IMR-90 (cell line): ENCODE measurements around the gene CALR3. TPM values are rescaled to one million over a fixed set of nuclear protein-coding genes. Genes with fewer than 3 reads are reported as not detected.
A peak's percentile ranks its signal among the peaks of the same experiment; 100 is the strongest.

Experiments used
- ATAC-seq: fragments of 200-7000 bp; cut with Tn5 transposase; 2 replicates; pipeline ENCODE4 v1.9.1; 2020; ENCODE audit warnings: low read depth, mild to moderate bottlenecking, moderate library complexity
- BruUV-seq: library from RNA; stranded (reverse); fragments of 400-500 nt; replicated peaks from 2 replicates; lab custom pipeline; 2021; lab: Mats Ljungman, UMichigan
- CTCF ChIA-PET: fragments of 300-600 bp; formaldehyde crosslinking; extraction: SDS; loops from one replicate; lab custom pipeline; 2021; ENCODE audit warnings: antibody characterized with exemption; lab: Yijun Ruan, JAX
- POLR2A ChIA-PET: fragments of 300-600 bp; sonication (Branson Sonifier 250); formaldehyde crosslinking; loops from one replicate; lab custom pipeline; 2022; ENCODE audit warnings: antibody characterized with exemption; ENCODE audit not compliant: unreplicated experiment; lab: Charles Lee
- DNase-seq: peaks from one replicate; pipeline ENCODE4 v3.0.0; 2013
- H2AFZ ChIP-seq: replicated peaks from 2 replicates; pipeline ENCODE3; 2013; ENCODE audit warnings: low read length, mild to moderate bottlenecking; ENCODE audit not compliant: poor library complexity
- H2AK5ac ChIP-seq: 2 replicates; pipeline ENCODE4 v1.6.1; 2013; ENCODE audit warnings: low read depth, low read length, inconsistent platforms
- H2AK9ac ChIP-seq: replicated peaks from 2 replicates; pipeline ENCODE3; 2013; ENCODE audit warnings: mild to moderate bottlenecking, low read depth, low read length, moderate library complexity; ENCODE audit not compliant: poor library complexity
- H2BK120ac ChIP-seq: 2 replicates; pipeline ENCODE4 v1.6.1; 2013; ENCODE audit warnings: low read depth, low read length, inconsistent platforms
- H2BK15ac ChIP-seq: 3 replicates; pipeline ENCODE4 v1.6.1; 2013; ENCODE audit warnings: low read depth, low read length, inconsistent platforms
- H2BK20ac ChIP-seq: 2 replicates; pipeline ENCODE4 v1.6.1; 2013; ENCODE audit warnings: low read depth, mild to moderate bottlenecking, inconsistent platforms, low read length, moderate library complexity
- H2BK5ac ChIP-seq: 2 replicates; pipeline ENCODE4 v1.6.1; 2013; ENCODE audit warnings: mild to moderate bottlenecking, low read depth, low read length, inconsistent platforms; ENCODE audit not compliant: poor library complexity, severe bottlenecking
- H3K14ac ChIP-seq: replicated peaks from 2 replicates; pipeline ENCODE4 v1.6.1; 2013; ENCODE audit warnings: low read depth, low read length, inconsistent platforms
- H3K18ac ChIP-seq: 2 replicates; pipeline ENCODE4 v1.6.1; 2013; ENCODE audit warnings: low read depth, low read length, control low read depth
- H3K23ac ChIP-seq: 2 replicates; pipeline ENCODE4 v1.6.1; 2013; ENCODE audit warnings: low read depth, low read length, inconsistent platforms
- H3K27ac ChIP-seq: 2 replicates; pipeline ENCODE4 v1.5.1; 2013; ENCODE audit warnings: mild to moderate bottlenecking, control low read depth, low read length; ENCODE audit not compliant: insufficient read depth
- H3K27me3 ChIP-seq: 2 replicates; pipeline ENCODE4 v1.6.1; 2013; ENCODE audit warnings: low read length; ENCODE audit not compliant: control insufficient read depth, insufficient read depth
- H3K36me3 ChIP-seq: 2 replicates; pipeline ENCODE4 v1.6.1; 2013; ENCODE audit warnings: low read length, mixed read lengths; ENCODE audit not compliant: control insufficient read depth, insufficient read depth
- H3K4ac ChIP-seq: 2 replicates; pipeline ENCODE4 v1.6.1; 2013; ENCODE audit warnings: low read depth, low read length, inconsistent platforms
- H3K4me1 ChIP-seq: 2 replicates; pipeline ENCODE4 v1.6.1; 2013; ENCODE audit warnings: low read length, mixed read lengths; ENCODE audit not compliant: control insufficient read depth, insufficient read depth
- H3K4me2 ChIP-seq: 2 replicates; pipeline ENCODE4 v1.6.1; 2013; ENCODE audit warnings: low read depth, mild to moderate bottlenecking, control low read depth, low read length, moderate library complexity
- H3K4me3 ChIP-seq: 2 replicates; pipeline ENCODE4 v1.5.1; 2013; ENCODE audit warnings: low read depth, mild to moderate bottlenecking, control low read depth, low read length, moderate library complexity; ENCODE audit not compliant: insufficient read depth
- H3K56ac ChIP-seq: 2 replicates; pipeline ENCODE4 v1.6.1; 2013; ENCODE audit warnings: low read length, inconsistent platforms; ENCODE audit not compliant: insufficient read depth; ENCODE audit errors: extremely low read depth
- H3K79me1 ChIP-seq, 2 experiments: 2 replicates each; pipeline ENCODE4 v1.6.1; 2013; ENCODE audit warnings: low read length in 2 of 2, inconsistent platforms in 1 of 2, low read depth in 1 of 2
- H3K9ac ChIP-seq: 2 replicates; pipeline ENCODE4 v1.6.1; 2013; ENCODE audit warnings: low read depth, low read length, control low read depth
- H3K9me1 ChIP-seq: 2 replicates; pipeline ENCODE4 v1.6.1; 2013; ENCODE audit warnings: low read length, inconsistent platforms; ENCODE audit not compliant: insufficient read depth
- H3K9me3 ChIP-seq: 2 replicates; pipeline ENCODE4 v1.6.1; 2013; ENCODE audit warnings: low read length; ENCODE audit not compliant: control insufficient read depth, insufficient read depth
- H4K20me1 ChIP-seq: 2 replicates; pipeline ENCODE4 v1.6.1; 2013; ENCODE audit warnings: low read length, inconsistent platforms; ENCODE audit not compliant: insufficient read depth
- H4K5ac ChIP-seq: 2 replicates; pipeline ENCODE4 v1.6.1; 2013; ENCODE audit warnings: mild to moderate bottlenecking, low read depth, low read length, control low read depth
- H4K8ac ChIP-seq, 2 experiments: 2 replicates each; pipeline ENCODE4 v1.6.1; 2013; ENCODE audit warnings: low read depth in 2 of 2, low read length in 2 of 2, control low read depth in 1 of 2, inconsistent platforms in 1 of 2
- H4K91ac ChIP-seq: 2 replicates; pipeline ENCODE4 v1.6.1; 2013; ENCODE audit warnings: low read depth, low read length, inconsistent platforms; ENCODE audit not compliant: insufficient read depth
- BHLHE40 ChIP-seq: fragments of 150-350 bp; IDR thresholded peaks from 2 replicates; pipeline ENCODE4 v1.6.1; 2016; ENCODE audit warnings: mild to moderate bottlenecking, low read depth, low read length
- CHD1 ChIP-seq: IDR thresholded peaks from 2 replicates; pipeline ENCODE4 v1.6.1; 2012; ENCODE audit warnings: low read depth, low read length, improper control_type of control experiment
- WGBS, 2 experiments: methylation state at CpG; one replicate each; pipeline versions ENCODE4 v1.1.5 to v1.1.7; 2013; ENCODE audit warnings: missing lambda C conversion rate in 2 of 2; ENCODE audit not compliant: insufficient read length in 1 of 2; ENCODE audit errors: extremely low coverage in 2 of 2; 5-methylcytosine and 5-hydroxymethylcytosine counted together
- dilution Hi-C: fragments of 300-500 bp; cut with HindIII; formaldehyde crosslinking; loops from one replicate; pipeline ENCODE4 v1.14.3; 2018; ENCODE audit warnings: low sequenced_read_pairs; ENCODE audit not compliant: unreplicated experiment
- in situ Hi-C: fragments of 300-500 bp; cut with MboI; formaldehyde crosslinking; loops from 3 replicates; pipeline ENCODE4 v1.14.3; 2019; ENCODE audit warnings: low sequenced_read_pairs, inconsistent platforms, mixed read lengths
- intact Hi-C: fragments of 100-400 bp; cut with micrococcal nuclease; formaldehyde crosslinking; loops from 2 replicates; pipeline ENCODE4 v1.10.0; 2022
- polyA plus RNA-seq, 3 experiments: library from polyadenylated mRNA; depleted of rRNA; stranded (reverse); fragments of >200 nt; gene quantifications; 2 replicates each; pipeline ENCODE4 v1.2.3, GENCODE V29; 2012; ENCODE audit warnings: low replicate concordance in 1 of 3
- total RNA-seq: library from RNA; depleted of rRNA; stranded (reverse); fragments of >200 nt; gene quantifications from 2 replicates; pipeline ENCODE4 v1.2.3, GENCODE V29; 2012

CALR3 gene
- total and polyA plus RNA-seq, 2 of the 4 experiments (the other 2 are of a cell fraction): not detected

GRCh38 chr19:16541526-16542044 lies 45.6 kb upstream of the CALR3 start (continued):
- no peak for TF ChIP-seq CHD1

GRCh38 chr19:16540948-16541347 lies 45.0 kb upstream of the CALR3 start:
- Histone ChIP-seq H3K27ac (no peak overlapping the region), H4K20me1 (peaks cover 54% of the 10 kb centered on the region), H3K9me1 (peaks cover 16% of the 10 kb centered on the region; the same call in 1 of the 2 replicates), H3K9me3 (no peaks in the 10 kb centered on the region), H3K4me2 (peak overlapping the region; percentile 90), H3K18ac (no peak overlapping the region), H4K8ac (peak overlapping the region in 1 of 2 experiments; percentile 5; a peak in 1 of 4 replicates), H2BK5ac (no peak overlapping the region), H3K4me1 (peaks cover 2% of the 10 kb centered on the region), H2BK120ac (no peak overlapping the region), H2BK20ac (no peak overlapping the region), H4K5ac (no peak overlapping the region), H3K27me3 (no peaks in the 10 kb centered on the region), H2BK15ac (no peak overlapping the region), H3K9ac (peak overlapping the region; percentile 90), H3K4me3 (peak overlapping the region; percentile 86; the same call in 1 of the 2 replicates), H3K14ac (no peak overlapping the region), H2AFZ (no peak overlapping the region), H3K23ac (peak overlapping the region; percentile 0; the same call in 1 of the 2 replicates), H2AK9ac (peak overlapping the region; percentile 25), H3K79me1 (peaks cover 17 to 73% of the 10 kb centered on the region in 2 experiments), H4K91ac (no peak overlapping the region), H3K4ac (no peak overlapping the region), H2AK5ac (no peak overlapping the region), H3K36me3 (peaks cover 32% of the 10 kb centered on the region), H3K56ac (no peak overlapping the region)
- intact Hi-C loops (no loop called here), dilution Hi-C loops (no loop called here), in situ Hi-C loops (no loop called here)
- 86% methylated on average over 3 of the region's 12 CpGs; no CpG with 5 or more reads in 1 of the 2 experiments for WGBS, 2 experiments
- BruUV-seq: no TSS peak
- POLR2A ChIA-PET: no interaction called here
- DNase-seq: no peak
- no peak for TF ChIP-seq BHLHE40
- CTCF ChIA-PET: no interaction called here
- no peak for ATAC-seq
